GM12875 (cell line): ENCODE measurements around the gene TCFL5.

Source experiments
- H3K4me3 ChIP-seq: one replicate; pipeline ENCODE4 v1.5.1; 2011; ENCODE audit warnings: low read depth, low read length, control low read depth
- CTCF ChIP-seq: IDR thresholded peaks from 2 replicates; pipeline ENCODE4 v1.5.1; 2011; ENCODE audit warnings: low read depth, mild to moderate bottlenecking, control low read depth, inconsistent platforms, low read length, moderate library complexity, borderline replicate concordance; ENCODE audit not compliant: insufficient read depth

Gene TCFL5

GRCh38 chr20:62884556-62884955 lies 22.9 kb upstream of the TCFL5 start:
- H3K4me3 ChIP-seq, result no peak overlapping the region
- TF ChIP-seq CTCF, result no peak

- no peak for TF ChIP-seq CTCF
Observed at GRCh38 chr20:62882426-62882825, 20.8 kb upstream of the TCFL5 start.

GRCh38 chr20:62881662-62882395 lies 20.2 kb upstream of the TCFL5 start:
- no peak overlapping the region for H3K4me3 ChIP-seq
- TF ChIP-seq CTCF, result no peak

More at GRCh38 chr20:62882426-62882825, 20.8 kb upstream of the TCFL5 start:
- H3K4me3 ChIP-seq, result no peak overlapping the region

GRCh38 chr20:62880935-62881661 lies 19.5 kb upstream of the TCFL5 start:
- no peak for TF ChIP-seq CTCF
- H3K4me3 ChIP-seq, result no peak overlapping the region

- TF ChIP-seq CTCF, result no peak
- H3K4me3 ChIP-seq, result no peak overlapping the region
Observed at GRCh38 chr20:62880147-62880934, 18.7 kb upstream of the TCFL5 start.

GRCh38 chr20:62879275-62880146 lies 17.9 kb upstream of the TCFL5 start:
- no peak for TF ChIP-seq CTCF
- no peak overlapping the region for H3K4me3 ChIP-seq
